ENCODE results near the gene CUX1. TPM values are rescaled to one million over a fixed set of nuclear protein-coding genes. Genes with fewer than 3 reads are reported as not detected.
A peak's percentile ranks its signal among the peaks of the same experiment; 100 is the strongest.
"Not testable (repeated sequence)": the region's sequence is repeated elsewhere in the genome, so short reads cannot be mapped to it uniquely, and the experiment has no call there.

The CUX1 gene
- total RNA-seq, 2 experiments from 2014 or later: 35.6 to 38.0 TPM

- no peaks in the 10 kb centered on the region for H3K27me3 Mint-ChIP-seq
- CTCF ChIA-PET: interaction anchor here (0.8 to 1.0 kb wide), 2 partner anchors 31 to 600 kb away, joined by 3 to 5 read pairs; partner anchors contain the start of gene CUX1
- no peak overlapping the region for H3K27ac ChIP-seq (ENCODE audit: low read depth in 1 of 2, low read length in 2 of 2)
- TF ChIP-seq CTCF (IDR thresholded peaks at IDR 0.05): no peak
- POLR2A ChIA-PET: interaction anchor here (0.6 to 1.3 kb wide), 2 partner anchors 9 to 105 kb away, joined by 3 to 10 read pairs; no protein-coding TSS in a partner anchor
- DNase-seq (peak in 2 of 14 experiments; percentile 29 to 36), ATAC-seq (ENCODE audit: poor library complexity) (peak; percentile 29)
- intact Hi-C loops (cut with DNase I, micrococcal nuclease): no loop called here
- H3K9me3 ChIP-seq (ENCODE audit: control insufficient read depth in 1 of 2, insufficient read depth in 1 of 2, low read length in 2 of 2): peaks cover 6 to 18% of the 10 kb centered on the region in 2 experiments
- H3K36me3 Mint-ChIP-seq (ENCODE audit: low read depth): no peaks in the 10 kb centered on the region
- H3K27ac Mint-ChIP-seq: peak overlapping the region; percentile 50
- peak overlapping the region; percentile 1 for H3K4me3 Mint-ChIP-seq
- H3K36me3 ChIP-seq (ENCODE audit: insufficient read depth, low read length): no peaks in the 10 kb centered on the region
- H3K4me1 ChIP-seq (ENCODE audit: insufficient read depth, low read length): peaks cover 3% of the 10 kb centered on the region
- H3K4me1 Mint-ChIP-seq (ENCODE audit: low read depth): peaks cover 17% of the 10 kb centered on the region
- no peak overlapping the region for H3K4me3 ChIP-seq (ENCODE audit: low read length)
- no peaks in the 10 kb centered on the region for H3K9me3 Mint-ChIP-seq
- no peaks in the 10 kb centered on the region for H3K27me3 ChIP-seq (ENCODE audit: control insufficient read depth in 1 of 2, insufficient read depth in 2 of 2, low read length in 2 of 2)
Observed at GRCh38 chr7:101848208-101848951, 31.0 kb downstream of the CUX1 start.

- H3K4me3 ChIP-seq (ENCODE audit: low read length); H3K27ac Mint-ChIP-seq; H3K27ac ChIP-seq (ENCODE audit: low read depth in 1 of 2, low read length in 2 of 2); H3K9me3 Mint-ChIP-seq; DNase-seq; H3K4me1 ChIP-seq (ENCODE audit: insufficient read depth, low read length); H3K36me3 Mint-ChIP-seq (ENCODE audit: low read depth); H3K27me3 ChIP-seq (ENCODE audit: control insufficient read depth in 1 of 2, insufficient read depth in 2 of 2, low read length in 2 of 2); H3K4me3 Mint-ChIP-seq; intact Hi-C loops (cut with DNase I, micrococcal nuclease); CTCF ChIA-PET; ATAC-seq (ENCODE audit: poor library complexity); POLR2A ChIA-PET; H3K27me3 Mint-ChIP-seq; H3K36me3 ChIP-seq (ENCODE audit: insufficient read depth, low read length): not testable (repeated sequence)
- H3K4me1 Mint-ChIP-seq (ENCODE audit: low read depth): peaks cover 25% of the 10 kb centered on the region
- H3K9me3 ChIP-seq (ENCODE audit: control insufficient read depth in 1 of 2, insufficient read depth in 1 of 2, low read length in 2 of 2): peaks cover 6 to 18% of the 10 kb centered on the region in 2 experiments
Observed at GRCh38 chr7:101849314-101849713, 31.9 kb downstream of the CUX1 start.

GRCh38 chr7:101852364-101852763 lies 34.9 kb downstream of the CUX1 start:
- H3K4me1 Mint-ChIP-seq (ENCODE audit: low read depth): peaks cover 49% of the 10 kb centered on the region

GRCh38 chr7:101853684-101854083 lies 36.3 kb downstream of the CUX1 start:
- ATAC-seq (ENCODE audit: poor library complexity) (no peak), DNase-seq (no peak)
- H3K27me3 Mint-ChIP-seq: no peaks in the 10 kb centered on the region
- Histone ChIP-seq H3K27me3 (ENCODE audit: control insufficient read depth in 1 of 2, insufficient read depth in 2 of 2, low read length in 2 of 2) (no peaks in the 10 kb centered on the region), H3K9me3 (ENCODE audit: control insufficient read depth in 1 of 2, insufficient read depth in 1 of 2, low read length in 2 of 2) (no peaks in the 10 kb centered on the region), H3K27ac (ENCODE audit: low read depth in 1 of 2, low read length in 2 of 2) (no peak overlapping the region), H3K36me3 (ENCODE audit: insufficient read depth, low read length) (no peaks in the 10 kb centered on the region), H3K4me1 (ENCODE audit: insufficient read depth, low read length) (peaks cover 21% of the 10 kb centered on the region), H3K4me3 (ENCODE audit: low read length) (no peak overlapping the region)
- peaks cover 51% of the 10 kb centered on the region for H3K4me1 Mint-ChIP-seq (ENCODE audit: low read depth)
- H3K4me3 Mint-ChIP-seq: no peak overlapping the region
- TF ChIP-seq CTCF (IDR thresholded peaks at IDR 0.05): no peak
- no peaks in the 10 kb centered on the region for H3K9me3 Mint-ChIP-seq
- POLR2A ChIA-PET: no interaction called here
- intact Hi-C loops (cut with DNase I, micrococcal nuclease): loop anchor here in 1 of 2 experiments (2.0 kb wide), 1 partner anchor 33 kb away; no protein-coding TSS in a partner anchor
- H3K36me3 Mint-ChIP-seq (ENCODE audit: low read depth): peaks cover 6% of the 10 kb centered on the region
- CTCF ChIA-PET: no interaction called here
- no peak overlapping the region for H3K27ac Mint-ChIP-seq

More at GRCh38 chr7:101852364-101852763, 34.9 kb downstream of the CUX1 start:
- H3K27me3 Mint-ChIP-seq; intact Hi-C loops (cut with DNase I, micrococcal nuclease); H3K27me3 ChIP-seq (ENCODE audit: control insufficient read depth in 1 of 2, insufficient read depth in 2 of 2, low read length in 2 of 2); DNase-seq; ATAC-seq (ENCODE audit: poor library complexity); H3K4me3 ChIP-seq (ENCODE audit: low read length); H3K27ac ChIP-seq (ENCODE audit: low read depth in 1 of 2, low read length in 2 of 2); POLR2A ChIA-PET; H3K36me3 ChIP-seq (ENCODE audit: insufficient read depth, low read length); H3K9me3 Mint-ChIP-seq; H3K27ac Mint-ChIP-seq; H3K4me3 Mint-ChIP-seq; H3K9me3 ChIP-seq (ENCODE audit: control insufficient read depth in 1 of 2, insufficient read depth in 1 of 2, low read length in 2 of 2); H3K36me3 Mint-ChIP-seq (ENCODE audit: low read depth); CTCF ChIA-PET: not testable (repeated sequence)
- H3K4me1 ChIP-seq (ENCODE audit: insufficient read depth, low read length): peaks cover 18% of the 10 kb centered on the region
